ENCODE results near the gene TPRA1. TPM values are rescaled to one million over a fixed set of nuclear protein-coding genes. Genes with fewer than 3 reads are reported as not detected.

Gene TPRA1
- total and polyA plus RNA-seq, 2 of the 4 experiments (the other 2 are of a cell fraction): 17.9 to 40.1 TPM

DNA sequence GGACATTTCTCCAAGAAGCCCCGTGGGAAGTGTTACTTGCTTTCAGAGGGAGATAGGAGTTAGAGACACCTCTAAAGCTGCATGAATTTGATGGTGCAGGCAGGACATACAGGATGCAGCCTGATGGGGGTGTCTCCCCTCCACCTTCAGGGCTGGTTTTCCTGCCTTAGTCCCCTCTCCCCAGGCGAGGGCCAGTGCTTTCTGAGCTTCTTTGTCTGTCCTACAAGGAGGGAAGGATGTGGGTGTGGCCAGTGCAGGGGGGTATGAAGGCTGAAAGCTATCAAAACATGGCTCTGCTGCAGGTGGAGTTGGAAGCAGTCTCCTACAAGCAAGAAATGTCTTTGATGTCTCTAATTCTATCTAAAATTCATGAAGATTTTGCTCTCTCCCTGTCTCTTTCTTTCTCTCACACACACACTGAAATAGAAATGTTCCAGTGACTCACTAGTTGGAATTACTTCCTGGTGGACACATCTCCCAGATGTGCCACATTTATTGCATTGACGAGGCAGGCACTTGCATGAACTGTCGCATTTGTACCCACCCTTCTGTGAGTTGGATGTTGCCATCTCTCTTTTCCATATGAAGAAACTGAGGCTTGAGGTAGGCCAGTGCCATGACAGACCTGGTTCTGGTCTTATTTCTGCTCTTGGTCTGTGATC lies 24.5 kb upstream of the TPRA1 start:
- Histone ChIP-seq H4K91ac (ENCODE audit: insufficient read depth, low read depth, low read length) (no peak overlapping the region), H3K36me3 (ENCODE audit: control insufficient read depth, insufficient read depth, low read length) (peaks cover 17% of the 10 kb centered on the region), H2AK9ac (replicated peaks; ENCODE audit: low read depth, low read length, poor library complexity) (no peak overlapping the region), H2BK20ac (ENCODE audit: low read depth, low read length) (no peak overlapping the region), H3K14ac (replicated peaks; ENCODE audit: low read depth, low read length) (no peak overlapping the region), H4K20me1 (ENCODE audit: insufficient read depth, low read length) (no peaks in the 10 kb centered on the region), H3K27me3 (ENCODE audit: control insufficient read depth, insufficient read depth, low read length) (no peaks in the 10 kb centered on the region), H4K5ac (ENCODE audit: low read depth, low read length) (no peak overlapping the region), H3K4me2 (ENCODE audit: low read depth, low read length) (no peak overlapping the region), H3K18ac (ENCODE audit: low read depth, low read length) (no peak overlapping the region), H3K23ac (ENCODE audit: low read depth, low read length) (no peak overlapping the region), H2BK15ac (ENCODE audit: low read depth, low read length) (no peak overlapping the region), H2BK5ac (ENCODE audit: low read depth, low read length, poor library complexity, severe bottlenecking) (no peak overlapping the region), H2AFZ (replicated peaks; ENCODE audit: low read length, poor library complexity) (no peak overlapping the region), H4K8ac (ENCODE audit: low read depth in 2 of 2, low read length in 2 of 2) (no peak overlapping the region), H3K9me3 (ENCODE audit: control insufficient read depth, insufficient read depth, low read length) (no peaks in the 10 kb centered on the region), H3K79me1 (ENCODE audit: low read depth in 1 of 2, low read length in 2 of 2) (peaks cover 3 to 14% of the 10 kb centered on the region in 2 experiments; a peak in 2 of 4 replicates), H3K4me1 (ENCODE audit: control insufficient read depth, insufficient read depth, low read length) (peaks cover 9% of the 10 kb centered on the region), H3K4ac (ENCODE audit: low read depth, low read length) (no peak overlapping the region), H3K56ac (ENCODE audit: extremely low read depth, insufficient read depth, low read length) (no peak overlapping the region), H2BK120ac (ENCODE audit: low read depth, low read length) (no peak overlapping the region), H3K9ac (ENCODE audit: low read depth, low read length) (no peak overlapping the region), H3K4me3 (ENCODE audit: insufficient read depth, low read depth, low read length) (no peak overlapping the region), H3K9me1 (ENCODE audit: insufficient read depth, low read length) (peaks cover 3% of the 10 kb centered on the region; the same call in 1 of the 2 replicates), H2AK5ac (ENCODE audit: low read depth, low read length) (no peak overlapping the region), H3K27ac (ENCODE audit: insufficient read depth, low read length) (no peak overlapping the region)
- ATAC-seq (ENCODE audit: low read depth) (no peak; the same call in 1 of the 2 replicates), DNase-seq (no peak)
- no peak for TF ChIP-seq BHLHE40 (IDR thresholded peaks at IDR 0.05; ENCODE audit: low read depth, low read length)
- TF ChIP-seq, protein P1, sequence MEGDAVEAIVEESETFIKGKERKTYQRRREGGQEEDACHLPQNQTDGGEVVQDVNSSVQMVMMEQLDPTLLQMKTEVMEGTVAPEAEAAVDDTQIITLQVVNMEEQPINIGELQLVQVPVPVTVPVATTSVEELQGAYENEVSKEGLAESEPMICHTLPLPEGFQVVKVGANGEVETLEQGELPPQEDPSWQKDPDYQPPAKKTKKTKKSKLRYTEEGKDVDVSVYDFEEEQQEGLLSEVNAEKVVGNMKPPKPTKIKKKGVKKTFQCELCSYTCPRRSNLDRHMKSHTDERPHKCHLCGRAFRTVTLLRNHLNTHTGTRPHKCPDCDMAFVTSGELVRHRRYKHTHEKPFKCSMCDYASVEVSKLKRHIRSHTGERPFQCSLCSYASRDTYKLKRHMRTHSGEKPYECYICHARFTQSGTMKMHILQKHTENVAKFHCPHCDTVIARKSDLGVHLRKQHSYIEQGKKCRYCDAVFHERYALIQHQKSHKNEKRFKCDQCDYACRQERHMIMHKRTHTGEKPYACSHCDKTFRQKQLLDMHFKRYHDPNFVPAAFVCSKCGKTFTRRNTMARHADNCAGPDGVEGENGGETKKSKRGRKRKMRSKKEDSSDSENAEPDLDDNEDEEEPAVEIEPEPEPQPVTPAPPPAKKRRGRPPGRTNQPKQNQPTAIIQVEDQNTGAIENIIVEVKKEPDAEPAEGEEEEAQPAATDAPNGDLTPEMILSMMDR (conservative IDR thresholded peaks at IDR 0.05; ENCODE audit: low read depth, low read length): no peak
- TF ChIP-seq RAD21 (IDR thresholded peaks at IDR 0.05; ENCODE audit: low read length): no peak
- dilution Hi-C loops (cut with HindIII; ENCODE audit: low sequenced_read_pairs, unreplicated experiment) (no loop called here), intact Hi-C loops (cut with micrococcal nuclease) (no loop called here), in situ Hi-C loops (cut with MboI; ENCODE audit: low sequenced_read_pairs) (no loop called here)
- ChIA-PET CTCF (no interaction called here), POLR2A (ENCODE audit: unreplicated experiment) (no interaction called here)
- WGBS, 2 experiments (ENCODE audit: extremely low coverage in 2 of 2, insufficient read length in 1 of 2): 100% methylated on average over 1 of the region's 4 CpGs; no CpG with 5 or more reads in 1 of the 2 experiments
- no TSS peak for BruUV-seq (replicated peaks)
